Activated naive CD4-positive, alpha-beta T cell treated with anti-CD3 and anti-CD28 coated beads, Interleukin-2, amount 50 U/mL, for 16 hours (primary cell): ENCODE data around the gene SFTPD.
"Not testable (repeated sequence)": the region's sequence is repeated elsewhere in the genome, so short reads cannot be mapped to it uniquely, and the experiment has no call there.

Experiments
- DNase-seq: peaks from one replicate; pipeline ENCODE4 v3.0.0-alpha.2; 2020

Gene SFTPD

DNA sequence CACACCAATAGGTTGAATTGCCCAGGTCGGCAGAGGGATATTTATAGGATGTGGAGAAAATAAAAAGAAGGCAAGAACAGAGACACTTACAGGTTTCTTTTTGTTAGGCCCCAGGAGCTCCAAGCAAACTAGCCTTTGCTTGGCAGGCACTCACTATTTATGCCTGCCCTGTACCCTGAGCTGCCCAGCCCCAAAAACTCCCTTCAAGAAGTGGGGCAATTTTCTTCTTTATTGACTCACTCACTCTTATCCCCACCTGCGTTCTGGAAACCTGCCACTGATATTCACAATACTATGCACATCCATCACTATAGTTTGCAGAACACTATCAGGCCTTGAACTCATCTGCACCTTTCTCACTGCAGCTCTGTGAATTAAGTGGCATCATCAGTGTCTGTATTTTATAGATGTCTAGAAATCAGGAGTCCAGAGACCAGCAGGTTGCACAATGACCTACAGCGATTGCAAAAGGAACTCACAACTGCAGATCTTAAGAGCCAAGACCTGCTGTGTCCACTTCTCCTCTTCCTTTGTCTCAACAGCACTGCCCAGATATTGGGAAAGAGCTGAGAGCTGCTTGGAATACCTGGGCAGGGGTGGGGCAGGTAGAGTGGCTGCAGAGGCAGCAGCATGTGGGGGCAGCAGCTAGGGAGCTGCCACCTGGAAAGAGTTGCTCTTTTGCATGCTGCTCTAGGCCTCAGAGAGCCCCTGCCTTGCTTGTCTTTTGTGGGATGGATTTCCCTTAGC lies at the start of gene SFTPD:
Gene SFTPD (minus strand): TSS at position 130 of the 747 bp plus-strand sequence. CDS start 2,446 bp downstream, outside the sequence.
- no peak for DNase-seq

DNA sequence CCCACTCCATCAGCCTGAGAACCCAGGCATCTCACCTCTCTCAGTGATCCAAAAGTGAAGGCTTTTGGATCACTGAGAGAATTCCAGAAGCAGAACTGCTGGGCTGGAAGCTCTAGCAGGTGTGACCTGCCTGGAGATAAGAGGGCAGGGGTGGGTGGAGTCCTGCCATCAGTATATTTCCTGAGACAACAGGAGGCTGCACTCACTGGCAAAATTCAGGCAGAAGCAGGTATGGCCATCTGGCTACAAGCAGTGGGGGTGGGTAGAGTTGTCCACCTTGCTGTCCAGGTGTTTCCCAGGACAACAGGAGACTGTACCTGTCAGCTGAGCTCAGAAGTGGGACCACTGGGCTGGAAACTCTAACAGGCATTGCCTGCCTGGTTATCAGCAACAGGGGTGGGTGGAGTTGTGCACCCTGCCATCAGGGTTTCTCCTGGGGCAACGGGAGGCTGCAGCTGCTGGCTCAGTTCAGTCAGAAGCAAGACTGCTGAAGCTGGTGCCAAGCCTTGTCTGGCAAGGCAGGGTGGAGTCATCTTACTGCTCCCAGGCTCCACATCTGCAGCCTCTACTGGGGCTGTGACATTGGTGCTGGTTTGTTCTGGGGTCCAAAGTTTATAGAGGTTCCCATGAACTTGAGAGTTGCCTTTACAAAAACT lies 47.2 kb upstream of the SFTPD start:
- DNase-seq = no peak

DNA sequence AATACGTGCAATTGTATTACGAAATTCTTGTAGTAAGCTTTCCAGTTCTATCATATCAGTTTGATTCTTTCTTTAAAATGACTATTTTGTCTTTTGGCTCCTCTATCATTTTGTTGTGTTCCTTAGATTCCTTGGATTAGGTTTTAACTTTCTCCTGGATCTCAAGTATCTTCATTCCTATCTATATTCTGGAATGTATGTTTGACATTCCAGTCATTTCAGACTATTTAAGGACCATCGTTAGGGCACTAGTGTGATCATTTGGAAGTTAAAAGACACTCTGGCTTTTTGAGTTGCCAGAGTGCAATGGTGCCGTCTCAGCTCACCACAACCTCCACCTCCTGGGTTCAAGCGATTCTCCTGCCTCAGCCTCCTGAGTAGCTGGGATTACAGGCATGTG lies 45.7 kb upstream of the SFTPD start:
- DNase-seq = no peak

DNA sequence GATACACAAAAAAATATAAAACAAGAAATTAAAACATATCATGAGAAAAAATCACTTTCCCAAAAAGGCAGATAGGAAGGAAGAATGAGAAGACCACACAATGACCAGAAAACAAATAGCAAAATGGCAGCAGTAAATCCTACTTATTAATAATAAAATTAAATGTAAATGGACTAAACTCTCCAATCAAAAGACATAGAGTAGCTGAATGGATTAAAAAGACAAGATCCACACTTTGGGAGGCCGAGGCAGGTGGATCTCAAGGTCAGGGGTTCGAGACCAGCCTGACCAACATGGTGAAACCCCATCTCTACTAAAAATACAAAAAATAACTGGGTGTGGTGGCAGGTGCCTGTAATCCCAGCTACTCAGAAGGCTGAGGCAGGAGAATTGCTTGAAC lies 39.3 kb upstream of the SFTPD start:
- DNase-seq = not testable (repeated sequence)

DNA sequence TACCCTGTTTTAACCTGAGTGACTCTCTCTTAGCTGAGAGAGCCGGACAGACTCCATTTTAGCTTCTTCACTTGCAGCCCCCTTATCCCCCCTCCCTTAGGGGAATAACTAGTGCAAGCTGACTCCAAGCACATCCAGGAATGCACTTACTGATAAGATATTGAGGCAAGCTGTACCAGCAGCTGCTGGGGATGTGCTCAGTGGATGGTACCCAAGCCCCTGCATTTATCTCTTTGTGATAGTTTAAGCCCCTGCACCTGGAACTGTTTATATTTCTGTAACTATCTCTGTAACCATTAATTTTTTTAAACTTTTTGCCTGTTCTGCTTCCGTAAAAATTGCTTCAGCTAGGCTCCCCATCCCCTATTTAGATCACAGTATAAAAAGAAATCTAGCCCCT lies 37.8 kb upstream of the SFTPD start:
- DNase-seq = not testable (repeated sequence)

DNA sequence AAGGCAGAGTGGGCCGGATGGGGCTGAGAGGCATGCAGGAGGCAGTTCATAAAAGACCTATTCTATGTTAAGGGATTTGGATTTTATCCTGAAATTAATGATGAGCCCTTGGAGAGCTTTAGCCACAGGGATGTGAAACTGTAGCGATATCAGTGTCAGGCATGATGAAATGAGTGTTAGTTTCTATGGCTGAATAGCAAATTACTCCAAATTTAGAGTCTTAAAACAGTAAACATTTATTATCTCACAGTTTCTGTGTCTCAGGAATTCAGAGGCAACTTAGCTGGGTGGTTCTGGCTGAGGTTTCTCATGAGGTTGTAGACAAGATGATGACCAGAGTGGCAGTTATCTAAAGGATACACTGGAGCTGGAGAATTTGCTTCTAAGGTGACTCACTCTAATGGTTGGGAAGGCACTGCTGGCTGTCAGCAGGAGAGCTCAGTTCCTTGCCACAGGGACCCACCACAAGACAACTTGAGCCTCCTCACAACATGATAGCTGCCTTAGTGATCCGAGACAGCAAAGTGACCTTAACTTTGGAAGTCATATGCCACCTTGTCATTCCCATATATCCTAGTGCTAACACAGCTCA lies 36.7 kb upstream of the SFTPD start:
- DNase-seq = no peak

DNA sequence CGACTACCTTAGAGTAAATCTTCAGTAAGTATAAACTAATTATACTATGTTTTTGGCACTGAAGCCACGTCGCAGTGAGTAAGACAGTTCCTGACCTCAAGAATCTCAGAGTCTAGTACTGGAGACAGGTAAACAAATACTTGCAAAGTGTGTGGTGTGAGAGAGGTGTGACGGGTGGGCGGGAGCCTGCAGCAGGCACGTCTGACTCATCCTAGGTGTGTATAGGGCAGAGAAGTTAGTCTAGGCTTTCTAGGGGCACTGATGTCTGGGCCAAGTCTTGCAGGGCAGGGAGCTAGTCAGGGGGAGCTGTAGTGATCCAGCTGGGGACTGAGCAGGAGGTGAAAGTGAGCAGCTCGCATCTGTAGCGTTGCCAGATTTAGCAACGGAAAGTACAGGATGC lies 35.9 kb upstream of the SFTPD start:
- DNase-seq = no peak

DNA sequence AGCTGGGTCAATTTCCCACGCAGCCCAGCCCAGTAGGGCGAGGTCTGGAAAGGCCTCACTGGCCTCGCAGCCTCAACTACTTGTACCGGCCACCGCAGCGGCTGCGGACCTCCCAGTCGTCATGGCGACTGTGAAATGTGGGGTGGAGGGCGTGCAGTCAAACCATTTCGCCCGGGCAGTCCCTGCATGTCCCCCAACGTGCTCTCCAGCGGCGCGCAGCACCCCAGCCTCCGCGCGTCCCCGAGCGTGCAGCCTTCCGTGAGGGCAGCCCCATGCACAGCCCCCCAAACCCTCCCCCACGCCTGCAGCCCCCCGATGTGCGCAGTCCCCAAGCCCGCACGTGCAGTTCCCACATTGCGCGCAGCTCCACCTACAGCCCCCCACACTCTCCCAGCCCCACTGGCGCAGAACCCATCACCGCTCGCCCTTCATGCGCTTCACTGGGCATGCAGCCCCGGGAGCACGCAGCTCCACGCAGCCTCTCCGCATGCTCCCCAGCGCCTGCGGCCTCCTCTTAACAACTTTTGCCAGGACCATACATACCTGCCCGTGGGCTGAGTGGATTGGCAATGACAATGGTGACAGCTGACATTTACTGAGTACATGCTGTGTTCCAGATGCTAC lies 34.5 kb upstream of the SFTPD start:
- DNase-seq = no peak

DNA sequence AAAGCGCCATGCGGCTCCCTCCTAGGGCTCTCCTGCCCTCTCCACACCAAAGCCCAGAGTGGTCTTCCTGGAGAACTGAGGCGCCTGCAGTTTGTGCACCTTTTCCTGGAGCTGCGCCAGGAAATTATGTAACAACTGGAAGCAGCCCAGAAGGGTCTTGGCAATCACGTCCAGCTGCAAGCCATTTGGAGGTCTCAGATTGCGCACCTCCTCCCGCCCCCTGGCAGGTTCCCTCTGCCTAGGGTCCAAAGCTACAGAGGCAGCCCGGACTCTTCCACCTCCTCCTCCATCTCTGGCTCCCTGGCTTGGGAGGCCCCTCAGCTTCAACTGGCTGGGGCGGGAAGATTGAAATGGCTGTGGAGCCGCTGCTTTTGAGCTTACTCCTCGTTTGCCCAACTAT lies 34.0 kb upstream of the SFTPD start:
- DNase-seq = no peak

DNA sequence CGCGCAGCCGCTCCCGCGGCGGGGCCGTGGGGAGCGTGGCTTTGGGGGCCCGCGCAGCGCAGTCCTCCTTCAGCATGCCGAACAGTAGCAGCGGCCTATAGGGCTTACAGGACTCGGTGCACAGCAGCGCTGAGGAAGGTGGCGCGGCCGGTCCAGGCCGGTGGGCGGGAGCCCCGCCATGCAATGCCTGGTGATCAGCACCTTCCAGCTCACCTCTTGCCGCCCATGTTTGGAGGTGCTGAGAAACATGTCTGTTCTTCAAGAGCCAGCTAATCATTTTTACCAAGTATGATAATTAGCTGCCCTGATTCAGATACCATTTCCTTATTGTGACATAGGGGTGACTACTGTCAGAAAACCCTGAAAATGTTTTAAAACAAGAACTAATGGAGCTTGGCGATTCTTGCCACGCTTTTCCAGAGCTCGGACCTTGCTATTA lies 33.5 kb upstream of the SFTPD start:
- no peak for DNase-seq

DNA sequence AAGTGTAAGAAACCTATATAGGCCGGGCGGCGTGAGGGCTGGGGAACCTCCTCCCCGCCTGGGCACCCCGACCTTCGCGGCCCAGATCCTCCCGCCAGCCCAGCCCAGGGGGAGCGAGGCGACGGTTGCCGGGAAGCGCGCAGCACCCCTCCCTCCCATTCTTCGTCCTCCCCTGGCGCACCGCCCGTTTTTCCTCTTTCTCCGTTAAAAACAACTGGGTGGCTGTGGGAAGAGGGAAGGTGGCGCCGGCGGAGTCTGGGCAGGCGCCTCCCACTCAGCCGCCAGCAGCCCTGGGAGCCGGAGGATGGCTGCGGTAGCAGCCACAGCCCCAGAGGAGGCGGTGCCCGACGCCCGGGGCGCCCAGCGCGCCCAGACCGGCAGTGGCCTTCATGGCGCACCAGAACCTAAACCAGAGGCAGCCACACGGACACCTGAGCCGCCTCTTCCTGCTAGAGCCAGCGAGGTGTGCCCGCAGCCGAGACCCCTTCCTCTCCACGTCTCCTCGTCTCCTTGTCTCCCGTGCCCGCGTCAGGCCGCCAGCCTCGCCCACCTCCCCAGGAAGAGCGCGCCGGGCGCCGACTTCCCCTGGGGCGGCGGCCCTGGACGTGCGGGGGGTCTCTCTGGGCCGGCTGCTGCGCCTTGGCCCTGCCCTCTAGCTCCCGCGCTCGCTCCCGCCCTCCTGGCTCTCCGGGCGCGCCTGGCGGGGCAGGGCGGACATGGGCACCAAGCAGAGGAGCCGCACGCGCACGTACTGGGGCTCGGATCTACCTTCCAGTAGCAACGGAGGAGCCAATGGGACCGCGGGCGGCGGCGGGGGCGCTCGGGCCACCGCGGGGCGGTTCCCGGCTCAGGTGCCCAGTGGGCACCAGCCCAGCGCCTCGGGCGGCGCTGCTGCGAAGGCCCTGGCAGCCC lies 32.8 kb upstream of the SFTPD start:
- DNase-seq = no peak

DNA sequence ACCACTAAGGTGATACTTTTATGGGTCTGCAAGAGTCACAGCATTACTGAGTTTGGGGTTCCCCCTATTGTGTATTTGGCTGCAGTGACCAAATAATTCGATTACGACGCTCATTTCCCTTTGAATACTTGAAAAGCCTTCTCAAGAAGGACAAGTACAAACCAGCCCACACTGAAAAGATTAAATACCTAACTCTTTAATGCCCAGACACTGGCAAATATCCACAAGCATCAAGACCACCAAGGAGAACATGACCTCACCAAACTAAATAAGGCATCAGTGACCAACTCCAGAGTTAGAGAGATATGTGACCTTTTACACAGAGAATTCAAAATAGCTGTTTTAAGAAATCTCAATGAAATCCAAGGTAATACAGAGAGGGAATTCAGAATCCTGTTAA lies 31.8 kb upstream of the SFTPD start:
- no peak for DNase-seq

DNA sequence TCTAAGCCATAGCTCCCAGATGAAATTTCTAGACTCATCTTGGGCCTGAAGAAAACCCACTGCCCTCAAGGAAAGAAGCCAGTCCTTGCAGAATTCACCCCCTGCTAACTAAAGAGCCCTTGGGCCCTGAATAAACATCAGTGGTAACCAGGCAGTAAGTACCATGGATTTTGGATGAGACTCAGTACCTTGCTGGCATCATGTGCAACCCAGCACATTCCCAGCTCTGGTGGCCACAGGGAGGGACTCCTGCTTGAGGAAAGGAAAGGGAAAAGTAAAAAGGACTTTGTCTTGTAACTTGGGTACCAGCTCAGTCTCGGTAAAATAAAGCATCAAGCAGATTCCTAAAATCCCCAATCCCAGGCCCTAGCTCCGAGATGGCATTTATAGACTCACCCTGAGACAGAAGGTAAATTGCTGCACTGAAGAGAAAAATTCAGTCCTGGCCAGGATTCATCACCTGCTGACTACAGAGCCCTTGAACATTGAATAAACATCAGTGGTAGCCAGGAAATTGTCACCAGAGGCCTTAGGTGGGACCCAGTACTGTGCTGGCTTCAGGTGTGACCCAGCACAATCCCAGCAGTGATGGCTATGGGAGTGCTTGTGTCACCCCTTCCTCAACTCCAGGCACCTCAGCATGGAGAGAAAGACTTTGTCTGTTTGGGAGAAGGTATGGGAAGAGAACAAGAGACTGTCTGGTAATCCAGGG lies 31.2 kb upstream of the SFTPD start:
- no peak for DNase-seq

DNA sequence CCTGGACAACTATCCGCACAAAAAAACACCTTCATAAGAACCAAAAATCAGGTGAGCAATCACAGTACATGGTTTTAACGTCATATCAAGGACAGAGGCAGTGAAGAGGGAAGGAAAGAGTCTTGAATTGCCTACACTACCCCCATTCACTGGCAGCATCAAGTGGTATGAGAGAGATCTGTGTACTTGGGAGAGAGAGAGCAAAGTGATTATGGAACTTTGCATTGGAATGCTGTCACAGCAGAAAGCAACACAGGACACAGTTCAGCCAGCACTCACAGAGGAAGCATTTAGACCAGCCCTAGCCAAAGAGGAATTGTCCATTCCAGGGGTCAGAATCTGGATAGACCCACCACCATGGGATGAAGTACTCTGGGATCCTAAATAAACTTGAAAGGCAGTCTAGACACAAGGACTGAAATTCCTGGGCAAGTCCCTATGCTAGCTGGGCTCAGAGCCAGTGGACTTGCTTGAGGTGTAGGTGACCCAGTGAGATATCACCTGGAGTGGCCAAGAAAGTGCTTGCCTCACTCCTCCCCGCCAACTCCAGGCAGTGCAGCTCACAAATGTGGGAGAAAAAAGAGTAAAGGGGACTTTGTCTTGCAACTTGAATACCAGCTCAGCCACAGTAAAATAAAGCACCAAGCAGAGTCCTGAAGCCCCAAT lies 30.5 kb upstream of the SFTPD start:
- no peak for DNase-seq

DNA sequence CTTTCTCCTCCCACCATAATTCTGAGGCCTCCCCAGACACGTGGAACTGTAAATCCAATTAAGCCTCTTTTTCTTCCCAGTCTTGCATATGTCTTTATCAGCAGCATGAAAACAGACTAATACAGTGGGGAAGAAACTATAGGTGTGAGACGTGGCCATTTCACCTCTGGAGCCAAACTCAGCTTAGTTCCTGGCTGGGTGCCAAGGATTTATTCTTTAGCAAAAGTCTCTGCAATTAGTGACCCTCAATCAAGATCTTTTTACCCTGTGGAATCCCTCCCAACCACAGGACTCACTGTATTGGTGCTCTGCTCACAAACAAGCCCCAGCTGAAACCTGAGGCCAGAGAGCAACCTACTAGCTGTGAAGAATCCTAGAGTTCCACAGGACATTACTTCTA lies 28.1 kb upstream of the SFTPD start:
- no peak for DNase-seq

DNA sequence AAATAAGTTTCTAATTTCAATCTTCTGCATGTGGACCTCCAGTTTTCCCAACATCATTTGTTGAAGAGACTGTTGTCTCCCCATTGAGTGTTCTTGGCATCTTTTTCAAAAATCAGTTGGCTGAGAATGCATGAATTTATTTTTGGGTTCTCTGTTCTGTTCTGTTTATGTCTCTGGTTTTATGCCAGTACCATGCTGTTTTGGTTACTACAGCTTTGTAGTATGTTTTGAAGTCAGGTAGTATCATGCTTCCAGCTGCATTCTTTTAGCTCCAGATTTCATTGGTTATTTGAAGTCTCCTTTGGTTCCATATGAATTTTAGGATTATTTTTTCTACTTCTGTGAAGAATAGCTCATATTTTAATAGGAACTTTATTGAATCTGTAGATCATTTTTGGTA lies 21.2 kb upstream of the SFTPD start:
- no peak for DNase-seq

DNA sequence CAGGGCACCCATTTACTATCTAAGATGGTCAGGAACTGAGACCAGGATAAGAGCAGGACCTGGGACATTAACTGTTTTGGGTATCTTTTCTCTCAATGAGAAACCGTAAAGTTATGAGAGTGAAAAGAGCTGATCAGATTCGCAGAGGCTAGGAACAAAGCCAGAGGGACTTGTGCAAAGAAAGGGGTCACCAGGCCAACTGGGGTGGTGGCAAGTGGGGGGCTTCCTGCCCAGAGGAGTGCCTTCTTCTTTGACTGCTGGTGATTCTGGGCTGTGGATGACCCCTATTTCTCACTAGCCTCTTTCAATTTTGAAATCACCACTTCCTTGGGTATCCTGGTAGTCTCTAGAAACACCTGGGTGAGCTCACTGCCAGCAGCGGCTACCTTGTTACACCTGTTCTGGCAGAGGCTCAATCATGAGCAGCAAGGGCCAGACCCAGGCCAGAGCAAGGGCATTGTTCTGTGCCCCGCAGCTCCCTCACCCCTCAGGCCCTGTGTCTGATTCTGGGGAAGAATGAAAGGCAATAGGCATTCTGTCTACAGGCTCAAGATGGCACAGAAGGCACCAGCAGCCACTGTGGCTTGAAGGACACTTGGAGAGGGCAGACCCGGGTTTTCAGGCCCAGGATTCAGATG lies 999 bp downstream of the SFTPD start:
- DNase-seq = no peak

DNA sequence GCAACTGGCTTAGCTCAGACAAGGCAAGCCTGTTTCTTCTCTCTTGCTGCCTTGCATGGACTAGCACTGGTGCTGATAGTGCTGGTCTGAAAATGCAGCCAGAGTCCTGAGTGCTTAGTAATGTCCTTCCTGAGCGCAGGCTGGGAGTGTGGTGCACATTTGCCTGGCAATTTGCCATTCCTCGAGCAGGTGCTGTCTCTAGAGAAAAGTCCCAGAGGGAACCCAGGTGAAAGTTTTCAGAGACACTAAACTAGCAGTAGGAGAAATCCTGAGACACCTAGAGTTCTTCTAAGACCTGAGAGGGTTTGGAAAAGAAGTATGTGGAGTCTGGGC lies 1.9 kb downstream of the SFTPD start:
- DNase-seq = no peak

DNA sequence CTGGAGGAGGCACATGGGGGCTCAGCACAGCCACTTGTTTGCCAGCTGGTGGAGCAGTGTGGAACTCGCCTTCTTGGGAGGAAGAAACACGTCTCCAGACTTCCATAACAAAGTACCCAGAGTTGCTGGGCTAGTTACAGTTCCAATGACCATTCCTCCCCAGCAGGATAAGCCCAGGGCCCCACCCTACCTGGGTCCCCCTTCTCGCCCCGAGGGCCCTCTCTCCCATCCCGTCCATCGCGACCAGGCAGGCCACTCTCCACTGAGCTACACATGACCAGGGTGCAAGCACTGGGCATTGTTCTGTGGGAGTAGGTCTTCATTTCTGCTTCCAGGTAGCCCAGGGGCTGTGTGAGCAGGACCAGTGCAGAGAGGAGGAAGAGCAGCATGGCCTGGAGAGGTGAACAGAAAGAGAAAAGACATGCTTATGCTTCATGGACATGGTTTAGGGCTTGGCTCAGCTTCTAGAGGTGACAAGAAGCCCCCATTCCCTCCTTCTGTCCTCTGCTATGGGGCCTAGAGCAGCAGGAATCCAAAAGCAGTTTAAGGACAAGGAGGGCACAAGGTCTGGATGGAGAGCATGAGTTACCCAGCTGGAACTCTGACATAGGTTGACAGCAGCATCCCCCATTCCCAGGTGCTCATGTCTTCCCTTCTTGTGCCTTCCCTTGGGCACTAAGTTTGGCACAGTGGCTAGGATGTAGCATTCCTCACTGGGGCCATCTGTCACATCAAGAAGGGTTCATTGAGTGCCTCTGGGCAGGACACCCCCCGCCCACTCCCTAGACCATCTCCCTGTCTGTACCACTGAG lies 2.4 kb downstream of the SFTPD start:
- DNase-seq = no peak
